Prostate gland (tissue), 2 donors: ENCODE results near the gene NOXA1. TPM values are rescaled to one million over a fixed set of nuclear protein-coding genes. Genes with fewer than 3 reads are reported as not detected.

Experiments
- DNase-seq: peaks from one replicate; pipeline ENCODE4 v3.0.0-alpha.2; 2019; ENCODE audit warnings: low spot score
- H3K27ac ChIP-seq, 2 donors: fragments of 200-600 bp; sonication (generic); 2 replicates each; pipeline ENCODE4 v1.5.1; 2017 to 2019
- H3K27me3 ChIP-seq: fragments of 200-600 bp; sonication (generic); replicated peaks from 2 replicates; pipeline ENCODE4 v1.5.1; 2019; ENCODE audit not compliant: insufficient read depth
- H3K36me3 ChIP-seq, 2 donors: fragments of 200-600 bp; sonication (generic); 1 replicate in 1 of 2; 2 replicates in 1 of 2; pipeline versions ENCODE4 v1.5.1 to v1.8.1; 2017 to 2019
- H3K4me1 ChIP-seq: fragments of 200-600 bp; sonication (generic); replicated peaks from 2 replicates; pipeline ENCODE4 v1.5.1; 2019
- H3K4me3 ChIP-seq, 2 donors: fragments of 200-600 bp; sonication (generic); 2 replicates each; pipeline ENCODE4 v1.5.1; 2017 to 2019
- H3K9me3 ChIP-seq: fragments of 200-600 bp; sonication (generic); 2 replicates; pipeline ENCODE4 v1.5.1; 2017
- POLR2A ChIP-seq: fragments of 450-650 bp; IDR thresholded peaks from one replicate; pipeline ENCODE4 v1.6.1; 2016; ENCODE audit warnings: antibody characterized with exemption, mild to moderate bottlenecking
- POLR2AphosphoS5 ChIP-seq: sonication (generic); formaldehyde crosslinking; IDR thresholded peaks from one replicate; pipeline ENCODE4 v1.6.1; 2017; ENCODE audit warnings: antibody characterized with exemption
- WGBS: methylation state at CpG from one replicate; pipeline ENCODE4 v1.1.5; 2018; 5-methylcytosine and 5-hydroxymethylcytosine counted together
- intact Hi-C: fragments of 100-400 bp; cut with DNase I; formaldehyde crosslinking; loops from one replicate; pipeline ENCODE4 v1.14.2; 2022
- total RNA-seq, 2 donors: library from RNA; depleted of rRNA; stranded (reverse); fragments of >200 nt; gene quantifications; one replicate each; pipeline ENCODE4 v1.1.0, GENCODE V29; 2016
- TF ChIP-seq, protein P1 (sequence below), 4 experiments: fragments of 200-600 bp in 2 of 4; fragments of 450-650 bp in 2 of 4; sonication (generic) in 2 of 4; IDR thresholded peaks; 1 replicate in 3 of 4; 2 replicates in 1 of 4; pipeline ENCODE4 v1.5.1; 2016 to 2019; ENCODE audit warnings: antibody characterized with exemption in 4 of 4, mild to moderate bottlenecking in 2 of 4, moderate library complexity in 2 of 4

The NOXA1 gene
- total RNA-seq, 2 donors from 2014 or later: 7.5 to 17.1 TPM

DNA sequence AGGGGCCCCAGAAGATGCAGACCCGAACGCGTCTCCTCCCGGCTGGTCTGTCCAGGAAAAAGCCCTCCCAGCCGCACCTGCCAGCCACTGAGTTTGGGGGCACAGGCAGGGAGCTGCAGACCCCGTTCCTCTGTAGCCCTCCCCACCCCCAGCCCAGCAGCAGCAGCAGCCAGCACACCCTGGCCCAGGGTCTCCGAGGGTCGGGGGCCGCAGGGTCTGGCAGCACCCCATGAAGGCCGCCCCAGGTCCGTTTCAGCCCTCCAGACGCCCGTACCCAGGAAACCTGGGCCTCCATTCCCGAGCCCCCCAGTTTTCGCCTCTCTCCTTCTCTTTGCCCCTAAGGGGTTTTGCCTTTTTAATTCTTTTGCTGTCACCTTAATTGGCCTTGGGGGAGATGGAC is 19.9 kb upstream of the NOXA1 start:
- Histone ChIP-seq H3K27ac (no peak overlapping the region), H3K36me3 (no peaks in the 10 kb centered on the region), H3K4me1 (no peaks in the 10 kb centered on the region), H3K4me3 (no peak overlapping the region), H3K9me3 (no peaks in the 10 kb centered on the region), H3K27me3 (no peaks in the 10 kb centered on the region)
- 98% methylated on average over 15 of the region's 15 CpGs for WGBS
- intact Hi-C loops: loop anchor here (10.0 kb wide), 1 partner anchor 108 kb away; no protein-coding TSS in a partner anchor
- DNase-seq: no peak
- no peak for TF ChIP-seq POLR2A

DNA sequence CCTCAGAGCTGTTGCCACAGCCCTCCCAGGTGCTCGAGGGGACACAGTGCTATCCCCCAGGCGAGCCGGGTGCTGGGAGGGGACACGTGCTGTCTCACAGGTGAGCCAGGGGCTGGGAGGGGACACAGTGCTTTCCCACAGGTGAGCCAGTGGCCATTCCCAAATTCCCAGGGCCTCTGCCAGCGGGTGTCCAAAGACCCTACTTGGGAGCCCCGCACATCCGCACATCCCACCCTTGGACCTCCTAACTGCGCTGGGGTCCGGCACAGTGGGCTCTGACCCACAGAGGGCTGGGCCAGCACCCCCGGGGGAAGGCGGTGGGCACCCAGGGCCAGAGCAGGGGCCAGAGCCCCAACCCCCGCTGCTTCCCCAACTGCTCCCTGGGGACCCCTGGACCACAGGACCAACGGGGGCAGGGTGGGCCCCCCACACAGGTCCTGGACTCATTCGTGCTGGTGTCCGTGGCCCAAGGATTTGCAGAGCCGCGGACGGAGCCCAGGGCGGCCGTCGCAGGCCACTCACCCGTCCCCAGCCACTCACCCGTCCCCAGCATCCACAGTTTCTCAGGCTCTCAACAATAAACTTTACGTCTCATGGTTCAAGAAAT is 18.1 kb upstream of the NOXA1 start:
- no peak for TF ChIP-seq POLR2AphosphoS5
- TF ChIP-seq, protein P1, sequence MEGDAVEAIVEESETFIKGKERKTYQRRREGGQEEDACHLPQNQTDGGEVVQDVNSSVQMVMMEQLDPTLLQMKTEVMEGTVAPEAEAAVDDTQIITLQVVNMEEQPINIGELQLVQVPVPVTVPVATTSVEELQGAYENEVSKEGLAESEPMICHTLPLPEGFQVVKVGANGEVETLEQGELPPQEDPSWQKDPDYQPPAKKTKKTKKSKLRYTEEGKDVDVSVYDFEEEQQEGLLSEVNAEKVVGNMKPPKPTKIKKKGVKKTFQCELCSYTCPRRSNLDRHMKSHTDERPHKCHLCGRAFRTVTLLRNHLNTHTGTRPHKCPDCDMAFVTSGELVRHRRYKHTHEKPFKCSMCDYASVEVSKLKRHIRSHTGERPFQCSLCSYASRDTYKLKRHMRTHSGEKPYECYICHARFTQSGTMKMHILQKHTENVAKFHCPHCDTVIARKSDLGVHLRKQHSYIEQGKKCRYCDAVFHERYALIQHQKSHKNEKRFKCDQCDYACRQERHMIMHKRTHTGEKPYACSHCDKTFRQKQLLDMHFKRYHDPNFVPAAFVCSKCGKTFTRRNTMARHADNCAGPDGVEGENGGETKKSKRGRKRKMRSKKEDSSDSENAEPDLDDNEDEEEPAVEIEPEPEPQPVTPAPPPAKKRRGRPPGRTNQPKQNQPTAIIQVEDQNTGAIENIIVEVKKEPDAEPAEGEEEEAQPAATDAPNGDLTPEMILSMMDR (IDR thresholded peaks at IDR 0.05): no peak
- no peak for TF ChIP-seq POLR2A
- WGBS: 95% methylated on average over 8 of the region's 24 CpGs

DNA sequence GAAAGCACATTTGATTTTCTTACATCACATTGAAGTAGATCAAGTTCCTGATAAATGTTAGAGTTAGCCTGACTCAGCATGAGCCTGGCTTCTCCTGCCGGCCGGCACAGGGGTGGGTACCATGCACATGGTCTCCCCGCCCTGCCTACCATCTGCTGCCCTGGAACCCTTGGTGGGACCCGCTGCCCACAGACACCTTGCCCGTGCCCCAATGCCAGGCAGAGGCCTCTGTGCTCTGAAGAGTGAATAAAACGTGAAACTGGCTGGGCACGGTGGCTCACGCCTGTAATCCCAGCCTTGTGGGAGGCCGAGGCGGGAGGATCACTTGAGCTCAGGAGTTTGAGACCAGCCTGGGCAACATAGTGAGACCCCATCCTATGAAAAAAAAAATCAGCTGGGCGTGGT is 17.5 kb upstream of the NOXA1 start:
- 85% methylated on average over 11 of the region's 11 CpGs for WGBS
- no peak overlapping the region for H3K27ac ChIP-seq
- intact Hi-C loops: loop anchor here (10.0 kb wide), 1 partner anchor 111 kb away; no protein-coding TSS in a partner anchor
- no peaks in the 10 kb centered on the region for H3K27me3 ChIP-seq
- no peaks in the 10 kb centered on the region for H3K36me3 ChIP-seq
- TF ChIP-seq, protein P1 (IDR thresholded peaks at IDR 0.05): no peak
- TF ChIP-seq POLR2A (no peak), POLR2AphosphoS5 (no peak)
- H3K4me1 ChIP-seq: no peaks in the 10 kb centered on the region
- no peak for DNase-seq
- H3K9me3 ChIP-seq: no peaks in the 10 kb centered on the region
- no peak overlapping the region for H3K4me3 ChIP-seq

More for the DNA sequence above, 18.1 kb upstream of the NOXA1 start:
- Histone ChIP-seq H3K9me3 (no peaks in the 10 kb centered on the region), H3K4me3 (no peak overlapping the region), H3K27ac (no peak overlapping the region), H3K36me3 (no peaks in the 10 kb centered on the region), H3K27me3 (no peaks in the 10 kb centered on the region), H3K4me1 (no peaks in the 10 kb centered on the region)
- intact Hi-C loops: loop anchor here (10.0 kb wide), 1 partner anchor 110 kb away; no protein-coding TSS in a partner anchor
- no peak for DNase-seq

DNA sequence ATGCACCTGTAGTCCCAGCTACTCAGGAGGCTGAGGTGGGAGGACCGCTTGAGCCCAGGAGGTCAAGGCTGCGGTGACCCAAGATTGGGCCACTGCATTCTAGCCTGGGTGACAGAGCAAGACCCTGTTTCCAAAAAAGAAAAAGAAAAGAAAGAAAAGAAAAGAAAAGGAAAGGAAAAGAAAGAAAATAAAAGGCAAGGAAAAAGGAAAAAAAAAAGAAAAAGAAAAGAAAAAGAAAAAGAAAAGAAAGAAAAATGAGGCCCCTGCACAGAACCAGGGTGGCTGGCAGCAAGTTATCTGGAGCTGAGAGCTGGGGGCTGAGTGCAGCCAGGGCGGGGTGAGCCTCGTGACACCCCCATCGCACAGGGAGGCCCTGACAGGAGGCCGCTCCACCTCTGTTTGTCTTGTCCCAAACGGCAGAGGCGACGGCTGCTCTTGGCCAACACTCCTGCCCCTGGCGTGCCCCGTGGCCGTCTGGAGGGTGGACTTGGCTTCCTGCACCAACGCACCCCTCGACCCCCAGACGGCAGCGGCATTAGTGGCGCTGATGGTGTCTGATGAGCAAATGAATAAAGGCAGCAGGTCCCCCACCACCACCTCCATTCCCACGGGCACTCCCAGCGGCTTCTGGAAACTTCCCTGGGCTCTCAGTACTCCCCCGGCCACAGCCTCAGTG is 17.0 kb upstream of the NOXA1 start:
- intact Hi-C loops: loop anchor here (10.0 kb wide), 1 partner anchor 111 kb away; no protein-coding TSS in a partner anchor

DNA sequence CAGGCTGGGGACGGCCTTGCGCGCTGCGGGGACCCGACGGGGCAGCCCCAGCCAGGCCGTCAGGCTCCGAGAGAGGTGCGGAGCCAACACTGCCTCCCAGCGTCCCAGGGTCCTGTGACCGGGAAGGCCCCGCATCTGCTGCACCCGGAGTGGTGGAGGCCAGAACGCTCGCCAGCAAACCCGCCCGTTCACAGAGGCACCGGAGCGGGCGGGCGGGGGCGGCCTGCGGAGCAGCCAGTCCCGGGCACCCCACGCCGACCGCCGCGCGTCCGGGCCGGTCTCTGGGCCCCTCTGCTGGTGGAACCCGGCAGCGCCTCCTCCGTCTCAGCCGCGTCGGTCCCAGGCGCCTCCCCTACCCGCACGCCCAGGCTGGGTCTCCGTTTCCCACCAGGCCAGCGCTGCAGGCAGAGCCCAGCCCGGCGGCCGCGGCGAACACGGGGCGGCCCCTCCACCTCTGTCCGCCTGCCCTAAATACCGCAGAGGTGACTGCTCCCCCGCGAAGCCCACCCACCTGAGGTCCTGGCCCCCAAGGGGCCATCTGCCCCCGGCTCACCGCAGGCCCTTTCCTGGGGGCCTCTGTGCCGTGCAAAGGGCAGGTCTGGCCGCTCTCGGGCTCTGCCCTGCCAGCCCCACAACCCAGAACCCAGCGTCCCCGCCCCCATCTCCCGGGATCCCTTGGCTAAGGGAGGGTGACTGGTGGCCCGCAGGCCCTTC is 16.2 kb upstream of the NOXA1 start:
- 5% methylated on average over 45 of the region's 63 CpGs for WGBS
- peak overlapping the region; percentile 42 to 48 for H3K27ac ChIP-seq
- TF ChIP-seq POLR2AphosphoS5 (no peak), POLR2A (no peak)
- TF ChIP-seq, protein P1 (IDR thresholded peaks at IDR 0.05): peak; percentile 64 to 96 (median 82)
- H3K36me3 ChIP-seq: no peaks in the 10 kb centered on the region
- H3K4me1 ChIP-seq: no peaks in the 10 kb centered on the region
- no peaks in the 10 kb centered on the region for H3K9me3 ChIP-seq
- H3K4me3 ChIP-seq: peak overlapping the region; percentile 20 to 24
- H3K27me3 ChIP-seq: no peaks in the 10 kb centered on the region
- DNase-seq: peak; percentile 53
- intact Hi-C loops: loop anchor here (10.0 kb wide), 1 partner anchor 112 kb away; no protein-coding TSS in a partner anchor

More for the DNA sequence above, 17.0 kb upstream of the NOXA1 start:
- H3K27me3 ChIP-seq: no peaks in the 10 kb centered on the region
- H3K27ac ChIP-seq: peak overlapping the region; percentile 42 to 48
- WGBS: 42% methylated on average over 19 of the region's 20 CpGs
- TF ChIP-seq, protein P1 (IDR thresholded peaks at IDR 0.05): no peak
- no peak for TF ChIP-seq POLR2AphosphoS5
- no peak for TF ChIP-seq POLR2A
- DNase-seq: no peak
- H3K9me3 ChIP-seq: no peaks in the 10 kb centered on the region
- no peaks in the 10 kb centered on the region for H3K36me3 ChIP-seq
- H3K4me1 ChIP-seq: no peaks in the 10 kb centered on the region
- peak overlapping the region; percentile 20 to 24 for H3K4me3 ChIP-seq
